HEK293 (cell line): Measurements from ENCODE around the gene CDCA3.

Experiments
- EGR2 ChIP-seq: fragments of 450-650 bp; formaldehyde crosslinking; IDR thresholded peaks from 2 replicates; pipeline ENCODE4 v1.5.1; 2016; ENCODE audit warnings: low read depth, missing biosample characterization, missing genetic modification characterization
- GLI2 ChIP-seq: fragments of 450-650 bp; formaldehyde crosslinking; IDR thresholded peaks from 2 replicates; pipeline ENCODE4; 2017; ENCODE audit warnings: missing biosample characterization, missing genetic modification characterization, low read depth, borderline replicate concordance
- SALL2 ChIP-seq: fragments of 450-650 bp; formaldehyde crosslinking; IDR thresholded peaks from 2 replicates; pipeline ENCODE4 v1.5.0; 2017; ENCODE audit warnings: missing biosample characterization, mild to moderate bottlenecking, missing genetic modification characterization, borderline replicate concordance
- SP2 ChIP-seq: fragments of 450-650 bp; formaldehyde crosslinking; IDR thresholded peaks from 2 replicates; pipeline ENCODE4 v1.5.1; 2016; ENCODE audit warnings: missing biosample characterization, missing genetic modification characterization
- YY2 ChIP-seq: fragments of 450-650 bp; formaldehyde crosslinking; IDR thresholded peaks from 2 replicates; pipeline ENCODE4 v1.5.1; 2016; ENCODE audit warnings: missing biosample characterization, missing genetic modification characterization
- ZNF10 ChIP-seq: fragments of 450-650 bp; formaldehyde crosslinking; IDR thresholded peaks from 2 replicates; pipeline ENCODE4 v1.5.1; 2017; ENCODE audit warnings: missing biosample characterization, missing genetic modification characterization
- ZNF140 ChIP-seq: fragments of 450-650 bp; formaldehyde crosslinking; IDR thresholded peaks from 2 replicates; pipeline ENCODE4 v1.5.1; 2016; ENCODE audit warnings: missing biosample characterization, missing genetic modification characterization
- ZNF341 ChIP-seq: fragments of 450-650 bp; formaldehyde crosslinking; IDR thresholded peaks from 2 replicates; pipeline ENCODE4; 2016; ENCODE audit warnings: low read depth, missing biosample characterization, missing genetic modification characterization
- ZNF350 ChIP-seq: fragments of 450-650 bp; formaldehyde crosslinking; IDR thresholded peaks from 2 replicates; pipeline ENCODE4 v1.5.0; 2017; ENCODE audit warnings: missing biosample characterization, mild to moderate bottlenecking, missing genetic modification characterization
- ZNF416 ChIP-seq: fragments of 450-650 bp; formaldehyde crosslinking; IDR thresholded peaks from 2 replicates; pipeline ENCODE4 v1.5.1; 2016; ENCODE audit warnings: missing biosample characterization, missing genetic modification characterization
- ZNF423 ChIP-seq: fragments of 450-650 bp; formaldehyde crosslinking; IDR thresholded peaks from 2 replicates; pipeline ENCODE4 v1.5.1; 2016; ENCODE audit warnings: missing biosample characterization, missing genetic modification characterization
- ZNF549 ChIP-seq: fragments of 450-650 bp; IDR thresholded peaks from 2 replicates; pipeline ENCODE4 v1.5.1; 2018; ENCODE audit warnings: missing biosample characterization, missing genetic modification characterization, mild to moderate bottlenecking, inconsistent platforms, moderate library complexity
- ZNF600 ChIP-seq: fragments of 450-650 bp; formaldehyde crosslinking; IDR thresholded peaks from 2 replicates; pipeline ENCODE4 v1.5.1; 2016; ENCODE audit warnings: missing biosample characterization, missing genetic modification characterization
- ZNF658 ChIP-seq: fragments of 450-650 bp; formaldehyde crosslinking; IDR thresholded peaks from 2 replicates; pipeline ENCODE4; 2016; ENCODE audit warnings: missing biosample characterization, missing genetic modification characterization
- ZNF664 ChIP-seq: fragments of 450-650 bp; formaldehyde crosslinking; IDR thresholded peaks from 2 replicates; pipeline ENCODE4 v1.5.1; 2016; ENCODE audit warnings: missing biosample characterization, missing genetic modification characterization
- ZNF791 ChIP-seq: fragments of 450-650 bp; formaldehyde crosslinking; IDR thresholded peaks from 2 replicates; pipeline ENCODE4 v1.5.1; 2016; ENCODE audit warnings: missing biosample characterization, missing genetic modification characterization
- ZNF837 ChIP-seq: fragments of 450-650 bp; formaldehyde crosslinking; IDR thresholded peaks from 2 replicates; pipeline ENCODE4 v1.5.1; 2016; ENCODE audit warnings: missing biosample characterization, missing genetic modification characterization
- TF ChIP-seq, protein P1 (sequence below): fragments of 450-650 bp; formaldehyde crosslinking; IDR thresholded peaks from 2 replicates; pipeline ENCODE4 v1.5.1; 2016; ENCODE audit warnings: missing biosample characterization, missing genetic modification characterization, low read depth
- TF ChIP-seq, protein P2 (sequence below): fragments of 450-650 bp; formaldehyde crosslinking; IDR thresholded peaks from 2 replicates; pipeline ENCODE4 v1.5.0; 2017; ENCODE audit warnings: missing biosample characterization, missing genetic modification characterization, borderline replicate concordance
- TF ChIP-seq, protein P3 (sequence below): fragments of 450-650 bp; formaldehyde crosslinking; IDR thresholded peaks from 2 replicates; pipeline ENCODE4 v1.5.1; 2016; ENCODE audit warnings: missing biosample characterization, missing genetic modification characterization
- TF ChIP-seq, protein P4 (sequence below): fragments of 450-650 bp; formaldehyde crosslinking; IDR thresholded peaks from 2 replicates; pipeline ENCODE4 v1.5.1; 2016; ENCODE audit warnings: missing biosample characterization, missing genetic modification characterization
- TF ChIP-seq, protein P5 (sequence below): fragments of 450-650 bp; formaldehyde crosslinking; IDR thresholded peaks from 2 replicates; pipeline ENCODE4; 2016; ENCODE audit warnings: missing biosample characterization, missing genetic modification characterization
- TF ChIP-seq, protein P6 (sequence below): fragments of 450-650 bp; formaldehyde crosslinking; IDR thresholded peaks from 2 replicates; pipeline ENCODE4 v1.5.1; 2016; ENCODE audit warnings: missing biosample characterization, missing genetic modification characterization
- TF ChIP-seq, protein P7 (sequence below): fragments of 450-650 bp; formaldehyde crosslinking; IDR thresholded peaks from 2 replicates; pipeline ENCODE4 v1.5.1; 2016; ENCODE audit warnings: missing biosample characterization, missing genetic modification characterization
- TF ChIP-seq, protein P8 (sequence below): fragments of 450-650 bp; formaldehyde crosslinking; IDR thresholded peaks from 2 replicates; pipeline ENCODE4 v1.5.1; 2016; ENCODE audit warnings: missing biosample characterization, missing genetic modification characterization

CDCA3 gene

DNA sequence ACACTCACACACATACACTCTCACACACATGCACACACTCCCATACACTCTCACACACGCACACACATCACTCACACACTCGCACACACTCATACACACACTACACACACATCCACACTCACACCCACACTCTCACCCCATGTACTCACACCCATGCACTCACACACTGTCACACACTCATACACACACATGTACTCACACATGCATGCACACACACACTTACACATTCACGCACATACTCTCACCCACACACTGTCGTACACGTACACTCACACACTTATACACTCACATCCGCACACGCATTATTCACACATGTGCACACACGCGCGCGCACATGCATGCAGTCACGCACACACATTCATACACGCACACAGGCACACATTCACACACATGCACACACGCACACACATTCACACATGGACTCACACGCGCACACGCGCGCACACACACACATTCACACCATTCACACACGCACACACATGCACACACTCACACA lies 33.4 kb downstream of the CDCA3 start (continued):
- TF ChIP-seq, protein P1, sequence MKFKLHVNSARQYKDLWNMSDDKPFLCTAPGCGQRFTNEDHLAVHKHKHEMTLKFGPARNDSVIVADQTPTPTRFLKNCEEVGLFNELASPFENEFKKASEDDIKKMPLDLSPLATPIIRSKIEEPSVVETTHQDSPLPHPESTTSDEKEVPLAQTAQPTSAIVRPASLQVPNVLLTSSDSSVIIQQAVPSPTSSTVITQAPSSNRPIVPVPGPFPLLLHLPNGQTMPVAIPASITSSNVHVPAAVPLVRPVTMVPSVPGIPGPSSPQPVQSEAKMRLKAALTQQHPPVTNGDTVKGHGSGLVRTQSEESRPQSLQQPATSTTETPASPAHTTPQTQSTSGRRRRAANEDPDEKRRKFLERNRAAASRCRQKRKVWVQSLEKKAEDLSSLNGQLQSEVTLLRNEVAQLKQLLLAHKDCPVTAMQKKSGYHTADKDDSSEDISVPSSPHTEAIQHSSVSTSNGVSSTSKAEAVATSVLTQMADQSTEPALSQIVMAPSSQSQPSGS (tag by site-specific recombination), result no peak
- TF ChIP-seq ZNF423 (tag by site-specific recombination), result no peak
- TF ChIP-seq ZNF658 (tag by site-specific recombination), result no peak
- TF ChIP-seq ZNF416 (tag by site-specific recombination), result no peak
- TF ChIP-seq ZNF664 (tag by site-specific recombination), result no peak
- no peak for TF ChIP-seq SP2
- no peak for TF ChIP-seq SALL2 (tag by site-specific recombination)
- no peak for TF ChIP-seq ZNF600 (tag by site-specific recombination)
- 0 out of 2 replicates have a peak, but pooled peaks have one; percentile 15 for TF ChIP-seq YY2 (tag by site-specific recombination)
- no peak for TF ChIP-seq ZNF350 (tag by site-specific recombination)
- TF ChIP-seq, protein P2, sequence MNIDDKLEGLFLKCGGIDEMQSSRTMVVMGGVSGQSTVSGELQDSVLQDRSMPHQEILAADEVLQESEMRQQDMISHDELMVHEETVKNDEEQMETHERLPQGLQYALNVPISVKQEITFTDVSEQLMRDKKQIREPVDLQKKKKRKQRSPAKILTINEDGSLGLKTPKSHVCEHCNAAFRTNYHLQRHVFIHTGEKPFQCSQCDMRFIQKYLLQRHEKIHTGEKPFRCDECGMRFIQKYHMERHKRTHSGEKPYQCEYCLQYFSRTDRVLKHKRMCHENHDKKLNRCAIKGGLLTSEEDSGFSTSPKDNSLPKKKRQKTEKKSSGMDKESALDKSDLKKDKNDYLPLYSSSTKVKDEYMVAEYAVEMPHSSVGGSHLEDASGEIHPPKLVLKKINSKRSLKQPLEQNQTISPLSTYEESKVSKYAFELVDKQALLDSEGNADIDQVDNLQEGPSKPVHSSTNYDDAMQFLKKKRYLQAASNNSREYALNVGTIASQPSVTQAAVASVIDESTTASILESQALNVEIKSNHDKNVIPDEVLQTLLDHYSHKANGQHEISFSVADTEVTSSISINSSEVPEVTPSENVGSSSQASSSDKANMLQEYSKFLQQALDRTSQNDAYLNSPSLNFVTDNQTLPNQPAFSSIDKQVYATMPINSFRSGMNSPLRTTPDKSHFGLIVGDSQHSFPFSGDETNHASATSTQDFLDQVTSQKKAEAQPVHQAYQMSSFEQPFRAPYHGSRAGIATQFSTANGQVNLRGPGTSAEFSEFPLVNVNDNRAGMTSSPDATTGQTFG (tag by site-specific recombination), result 0 out of 2 replicates have a peak, but pooled peaks have one; percentile 66
- no peak for TF ChIP-seq ZNF791 (tag by site-specific recombination)
- no peak for TF ChIP-seq GLI2
- no peak for TF ChIP-seq ZNF837 (tag by site-specific recombination)
- TF ChIP-seq EGR2 (tag by site-specific recombination), result peak; percentile 55
- TF ChIP-seq, protein P3, sequence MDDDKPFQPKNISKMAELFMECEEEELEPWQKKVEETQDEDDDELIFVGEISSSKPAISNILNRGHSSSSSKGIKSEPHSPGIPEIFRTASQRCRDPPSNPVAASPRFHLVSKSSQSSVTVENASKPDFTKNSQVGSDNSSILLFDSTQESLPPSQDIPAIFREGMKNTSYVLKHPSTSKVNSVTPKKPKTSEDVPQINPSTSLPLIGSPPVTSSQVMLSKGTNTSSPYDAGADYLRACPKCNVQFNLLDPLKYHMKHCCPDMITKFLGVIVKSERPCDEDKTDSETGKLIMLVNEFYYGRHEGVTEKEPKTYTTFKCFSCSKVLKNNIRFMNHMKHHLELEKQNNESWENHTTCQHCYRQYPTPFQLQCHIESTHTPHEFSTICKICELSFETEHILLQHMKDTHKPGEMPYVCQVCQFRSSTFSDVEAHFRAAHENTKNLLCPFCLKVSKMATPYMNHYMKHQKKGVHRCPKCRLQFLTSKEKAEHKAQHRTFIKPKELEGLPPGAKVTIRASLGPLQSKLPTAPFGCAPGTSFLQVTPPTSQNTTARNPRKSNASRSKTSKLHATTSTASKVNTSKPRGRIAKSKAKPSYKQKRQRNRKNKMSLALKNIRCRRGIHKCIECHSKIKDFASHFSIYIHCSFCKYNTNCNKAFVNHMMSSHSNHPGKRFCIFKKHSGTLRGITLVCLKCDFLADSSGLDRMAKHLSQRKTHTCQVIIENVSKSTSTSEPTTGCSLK (tag by site-specific recombination), result no peak
- TF ChIP-seq, protein P4, sequence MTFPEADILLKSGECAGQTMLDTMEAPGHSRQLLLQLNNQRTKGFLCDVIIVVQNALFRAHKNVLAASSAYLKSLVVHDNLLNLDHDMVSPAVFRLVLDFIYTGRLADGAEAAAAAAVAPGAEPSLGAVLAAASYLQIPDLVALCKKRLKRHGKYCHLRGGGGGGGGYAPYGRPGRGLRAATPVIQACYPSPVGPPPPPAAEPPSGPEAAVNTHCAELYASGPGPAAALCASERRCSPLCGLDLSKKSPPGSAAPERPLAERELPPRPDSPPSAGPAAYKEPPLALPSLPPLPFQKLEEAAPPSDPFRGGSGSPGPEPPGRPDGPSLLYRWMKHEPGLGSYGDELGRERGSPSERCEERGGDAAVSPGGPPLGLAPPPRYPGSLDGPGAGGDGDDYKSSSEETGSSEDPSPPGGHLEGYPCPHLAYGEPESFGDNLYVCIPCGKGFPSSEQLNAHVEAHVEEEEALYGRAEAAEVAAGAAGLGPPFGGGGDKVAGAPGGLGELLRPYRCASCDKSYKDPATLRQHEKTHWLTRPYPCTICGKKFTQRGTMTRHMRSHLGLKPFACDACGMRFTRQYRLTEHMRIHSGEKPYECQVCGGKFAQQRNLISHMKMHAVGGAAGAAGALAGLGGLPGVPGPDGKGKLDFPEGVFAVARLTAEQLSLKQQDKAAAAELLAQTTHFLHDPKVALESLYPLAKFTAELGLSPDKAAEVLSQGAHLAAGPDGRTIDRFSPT, result no peak
- TF ChIP-seq, protein P5, sequence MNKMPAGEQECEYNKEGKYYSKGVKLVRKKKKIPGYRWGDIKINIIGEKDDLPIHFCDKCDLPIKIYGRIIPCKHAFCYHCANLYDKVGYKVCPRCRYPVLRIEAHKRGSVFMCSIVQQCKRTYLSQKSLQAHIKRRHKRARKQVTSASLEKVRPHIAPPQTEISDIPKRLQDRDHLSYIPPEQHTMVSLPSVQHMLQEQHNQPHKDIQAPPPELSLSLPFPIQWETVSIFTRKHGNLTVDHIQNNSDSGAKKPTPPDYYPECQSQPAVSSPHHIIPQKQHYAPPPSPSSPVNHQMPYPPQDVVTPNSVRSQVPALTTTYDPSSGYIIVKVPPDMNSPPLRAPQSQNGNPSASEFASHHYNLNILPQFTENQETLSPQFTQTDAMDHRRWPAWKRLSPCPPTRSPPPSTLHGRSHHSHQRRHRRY, result 0 out of 2 replicates have a peak, but pooled peaks have one; percentile 10
- TF ChIP-seq ZNF341, result no peak
- TF ChIP-seq ZNF140, result no peak
- TF ChIP-seq, protein P6, sequence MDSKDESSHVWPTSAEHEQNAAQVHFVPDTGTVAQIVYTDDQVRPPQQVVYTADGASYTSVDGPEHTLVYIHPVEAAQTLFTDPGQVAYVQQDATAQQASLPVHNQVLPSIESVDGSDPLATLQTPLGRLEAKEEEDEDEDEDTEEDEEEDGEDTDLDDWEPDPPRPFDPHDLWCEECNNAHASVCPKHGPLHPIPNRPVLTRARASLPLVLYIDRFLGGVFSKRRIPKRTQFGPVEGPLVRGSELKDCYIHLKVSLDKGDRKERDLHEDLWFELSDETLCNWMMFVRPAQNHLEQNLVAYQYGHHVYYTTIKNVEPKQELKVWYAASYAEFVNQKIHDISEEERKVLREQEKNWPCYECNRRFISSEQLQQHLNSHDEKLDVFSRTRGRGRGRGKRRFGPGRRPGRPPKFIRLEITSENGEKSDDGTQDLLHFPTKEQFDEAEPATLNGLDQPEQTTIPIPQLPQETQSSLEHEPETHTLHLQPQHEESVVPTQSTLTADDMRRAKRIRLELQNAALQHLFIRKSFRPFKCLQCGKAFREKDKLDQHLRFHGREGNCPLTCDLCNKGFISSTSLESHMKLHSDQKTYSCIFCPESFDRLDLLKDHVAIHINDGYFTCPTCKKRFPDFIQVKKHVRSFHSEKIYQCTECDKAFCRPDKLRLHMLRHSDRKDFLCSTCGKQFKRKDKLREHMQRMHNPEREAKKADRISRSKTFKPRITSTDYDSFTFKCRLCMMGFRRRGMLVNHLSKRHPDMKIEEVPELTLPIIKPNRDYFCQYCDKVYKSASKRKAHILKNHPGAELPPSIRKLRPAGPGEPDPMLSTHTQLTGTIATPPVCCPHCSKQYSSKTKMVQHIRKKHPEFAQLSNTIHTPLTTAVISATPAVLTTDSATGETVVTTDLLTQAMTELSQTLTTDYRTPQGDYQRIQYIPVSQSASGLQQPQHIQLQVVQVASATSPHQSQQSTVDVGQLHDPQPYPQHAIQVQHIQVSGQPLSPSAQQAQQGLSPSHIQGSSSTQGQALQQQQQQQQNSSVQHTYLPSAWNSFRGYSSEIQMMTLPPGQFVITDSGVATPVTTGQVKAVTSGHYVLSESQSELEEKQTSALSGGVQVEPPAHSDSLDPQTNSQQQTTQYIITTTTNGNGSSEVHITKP, result no peak
- TF ChIP-seq ZNF10, result no peak
- TF ChIP-seq, protein P7, sequence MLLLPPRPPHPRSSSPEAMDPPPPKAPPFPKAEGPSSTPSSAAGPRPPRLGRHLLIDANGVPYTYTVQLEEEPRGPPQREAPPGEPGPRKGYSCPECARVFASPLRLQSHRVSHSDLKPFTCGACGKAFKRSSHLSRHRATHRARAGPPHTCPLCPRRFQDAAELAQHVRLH, result no peak
- TF ChIP-seq ZNF549 (tag by site-specific recombination), result no peak
- TF ChIP-seq, protein P8, sequence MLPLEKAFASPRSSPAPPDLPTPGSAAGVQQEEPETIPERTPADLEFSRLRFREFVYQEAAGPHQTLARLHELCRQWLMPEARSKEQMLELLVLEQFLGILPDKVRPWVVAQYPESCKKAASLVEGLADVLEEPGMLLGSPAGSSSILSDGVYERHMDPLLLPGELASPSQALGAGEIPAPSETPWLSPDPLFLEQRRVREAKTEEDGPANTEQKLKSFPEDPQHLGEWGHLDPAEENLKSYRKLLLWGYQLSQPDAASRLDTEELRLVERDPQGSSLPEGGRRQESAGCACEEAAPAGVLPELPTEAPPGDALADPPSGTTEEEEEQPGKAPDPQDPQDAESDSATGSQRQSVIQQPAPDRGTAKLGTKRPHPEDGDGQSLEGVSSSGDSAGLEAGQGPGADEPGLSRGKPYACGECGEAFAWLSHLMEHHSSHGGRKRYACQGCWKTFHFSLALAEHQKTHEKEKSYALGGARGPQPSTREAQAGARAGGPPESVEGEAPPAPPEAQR (tag by site-specific recombination), result no peak
